Neural progenitor cell (in vitro differentiated cells): ENCODE data around the gene PDLIM1. TPM values are rescaled to one million over a fixed set of nuclear protein-coding genes. Genes with fewer than 3 reads are reported as not detected.

Experiments
- DNase-seq: peaks from one replicate; pipeline ENCODE4 v3.0.0-alpha.2; 2016; ENCODE audit warnings: low spot score
- H2AFZ ChIP-seq: fragments of 200-600 bp; sonication (generic); replicated peaks from 2 replicates; pipeline ENCODE4 v1.6.1; 2016; ENCODE audit warnings: antibody characterized with exemption
- H3F3A ChIP-seq: fragments of 200-600 bp; sonication (generic); 2 replicates; pipeline ENCODE4 v1.6.1; 2016; ENCODE audit warnings: antibody characterized with exemption, low read depth
- H3K27ac ChIP-seq: fragments of 200-600 bp; sonication (generic); 2 replicates; pipeline ENCODE4 v1.5.1; 2016; ENCODE audit warnings: mild to moderate bottlenecking
- H3K27me3 ChIP-seq: fragments of 200-600 bp; sonication (generic); 2 replicates; pipeline ENCODE4 v1.6.1; 2016; ENCODE audit warnings: mild to moderate bottlenecking, moderate library complexity
- H3K36me3 ChIP-seq: fragments of 200-600 bp; sonication (generic); 2 replicates; pipeline ENCODE4 v1.5.1; 2016
- H3K4me1 ChIP-seq: fragments of 200-600 bp; sonication (generic); 2 replicates; pipeline ENCODE4 v1.6.1; 2016; ENCODE audit warnings: mixed run types
- H3K4me2 ChIP-seq: fragments of 200-600 bp; sonication (generic); 2 replicates; pipeline ENCODE4 v1.6.1; 2016
- H3K4me3 ChIP-seq: fragments of 200-600 bp; sonication (generic); 2 replicates; pipeline ENCODE4 v1.5.1; 2016
- H3K79me2 ChIP-seq: fragments of 200-600 bp; sonication (generic); 2 replicates; pipeline ENCODE4 v1.6.1; 2016; ENCODE audit warnings: low read depth
- H3K9ac ChIP-seq: fragments of 200-600 bp; sonication (generic); 2 replicates; pipeline ENCODE4 v1.6.1; 2016
- H3K9me3 ChIP-seq: fragments of 200-600 bp; sonication (generic); 2 replicates; pipeline ENCODE4 v1.5.1; 2016; ENCODE audit warnings: low read depth
- H4K20me1 ChIP-seq: fragments of 200-600 bp; sonication (generic); 2 replicates; pipeline ENCODE4 v1.6.1; 2016; ENCODE audit warnings: low read depth
- H3K27ac Mint-ChIP-seq: 3 replicates; pipeline ENCODE4 v1.8.0; 2021; ENCODE audit warnings: mixed read lengths
- H3K27me3 Mint-ChIP-seq: 2 replicates; pipeline ENCODE4 v1.8.0; 2022; ENCODE audit warnings: low read depth, mild to moderate bottlenecking, inconsistent platforms, moderate library complexity, mixed read lengths; ENCODE audit not compliant: insufficient read depth
- H3K36me3 Mint-ChIP-seq: 3 replicates; pipeline ENCODE4 v1.8.0; 2021; ENCODE audit warnings: mixed read lengths
- H3K4me1 Mint-ChIP-seq: 3 replicates; pipeline ENCODE4 v1.8.0; 2021; ENCODE audit warnings: mixed read lengths
- H3K4me3 Mint-ChIP-seq: 3 replicates; pipeline ENCODE4 v1.8.0; 2021; ENCODE audit warnings: mild to moderate bottlenecking, moderate library complexity, mixed read lengths
- H3K9me3 Mint-ChIP-seq: 3 replicates; pipeline ENCODE4 v1.8.0; 2020; ENCODE audit warnings: mixed read lengths
- CTCF ChIP-seq: fragments of 200-600 bp; sonication (generic); IDR thresholded peaks from 2 replicates; pipeline ENCODE4 v1.5.1; 2017; ENCODE audit warnings: antibody characterized with exemption, mild to moderate bottlenecking
- EZH2 ChIP-seq: fragments of 200-600 bp; sonication (generic); IDR thresholded peaks from 2 replicates; pipeline ENCODE4 v1.6.1; 2017; ENCODE audit warnings: antibody characterized with exemption, mild to moderate bottlenecking, moderate library complexity
- EZH2phosphoT487 ChIP-seq: fragments of 200-600 bp; sonication (generic); IDR thresholded peaks from 2 replicates; pipeline ENCODE4 v1.6.1; 2017; ENCODE audit warnings: antibody characterized with exemption
- total RNA-seq: library from RNA; depleted of rRNA; stranded (reverse); fragments of >200 nt; gene quantifications from 2 replicates; pipeline ENCODE4 v1.2.3, GENCODE V29; 2015; ENCODE audit warnings: low replicate concordance

PDLIM1 gene
- total RNA-seq, 1 donor from 2014 or later, result 4.6 TPM

DNA sequence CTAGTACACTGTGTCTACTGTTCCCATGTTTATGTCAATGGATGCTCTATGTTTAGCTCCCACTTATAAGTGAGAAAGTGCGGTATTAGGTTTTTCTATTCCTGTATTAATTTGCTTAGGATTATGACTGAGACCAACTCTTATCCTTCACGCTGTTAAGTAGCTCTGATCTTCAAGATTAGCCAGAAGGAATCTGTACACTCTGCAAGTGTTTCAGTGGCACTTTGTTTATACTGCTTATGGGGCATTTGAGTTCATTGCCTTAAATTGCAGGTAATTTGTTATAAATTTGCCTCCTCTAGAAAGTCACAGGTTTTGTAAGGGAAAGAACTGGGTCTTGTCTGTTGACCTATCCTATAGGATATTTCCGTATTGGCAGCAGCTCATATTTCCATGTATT lies 103.2 kb downstream of the PDLIM1 start:
- no peak for TF ChIP-seq EZH2phosphoT487
- TF ChIP-seq CTCF, result no peak
- TF ChIP-seq EZH2, result no peak
- Histone ChIP-seq H3K36me3 (no peaks in the 10 kb centered on the region), H3K79me2 (no peaks in the 10 kb centered on the region), H3K9me3 (no peaks in the 10 kb centered on the region), H3K4me3 (no peak overlapping the region), H2AFZ (no peak overlapping the region), H3K4me2 (no peak overlapping the region), H3K27ac (no peak overlapping the region), H3K4me1 (peaks cover 5% of the 10 kb centered on the region), H4K20me1 (no peaks in the 10 kb centered on the region), H3K9ac (no peak overlapping the region), H3K27me3 (no peaks in the 10 kb centered on the region), H3F3A (peaks cover 6% of the 10 kb centered on the region)
- Mint-ChIP-seq H3K27me3 (peaks cover 7% of the 10 kb centered on the region), H3K9me3 (no peaks in the 10 kb centered on the region), H3K4me3 (no peak overlapping the region), H3K36me3 (no peaks in the 10 kb centered on the region), H3K27ac (no peak overlapping the region), H3K4me1 (peaks cover 3% of the 10 kb centered on the region)
- DNase-seq, result no peak

Other genes starting within 250 kb of the PDLIM1 start
- 1.1 and 2.8 TPM in 2 replicates for gene CYP2C8, start 221.5 kb downstream of the PDLIM1 start, total RNA-seq
- gene ACSM6, start 96.8 kb downstream of the PDLIM1 start, total RNA-seq, result not detected in 2 replicates